Right forelimb (tissue), 1 donor: Measurements from ENCODE around the gene WDR7.

Source experiments
- DNase-seq: peaks from one replicate; pipeline ENCODE4 v3.0.0-alpha.2; 2018

Gene WDR7

GRCh38 chr18:56815926-56816325 lies 164.8 kb downstream of the WDR7 start:
- no peak for DNase-seq

- no peak for DNase-seq
Observed at GRCh38 chr18:56823986-56824565, 172.9 kb downstream of the WDR7 start.

- no peak for DNase-seq
Observed at GRCh38 chr18:56825321-56825720, 174.2 kb downstream of the WDR7 start.

DNA sequence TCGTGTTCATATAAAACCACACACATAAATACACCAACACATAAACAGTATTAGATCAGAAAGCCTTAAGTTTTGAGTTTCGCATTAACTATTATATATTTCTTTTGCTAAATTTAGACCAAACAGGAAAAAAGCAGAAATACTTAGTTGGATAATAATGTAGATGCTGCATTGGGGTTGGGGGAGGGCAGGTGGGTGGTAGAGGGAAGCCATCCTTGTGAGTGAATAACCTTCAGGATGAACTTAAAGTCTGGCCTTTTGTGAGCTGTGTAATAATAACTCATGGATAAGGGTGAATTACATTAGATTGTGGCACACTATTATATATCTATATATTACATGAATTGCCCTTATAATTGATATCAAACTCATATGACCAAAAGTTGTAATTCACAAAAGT lies 174.7 kb downstream of the WDR7 start:
- DNase-seq: no peak

DNA sequence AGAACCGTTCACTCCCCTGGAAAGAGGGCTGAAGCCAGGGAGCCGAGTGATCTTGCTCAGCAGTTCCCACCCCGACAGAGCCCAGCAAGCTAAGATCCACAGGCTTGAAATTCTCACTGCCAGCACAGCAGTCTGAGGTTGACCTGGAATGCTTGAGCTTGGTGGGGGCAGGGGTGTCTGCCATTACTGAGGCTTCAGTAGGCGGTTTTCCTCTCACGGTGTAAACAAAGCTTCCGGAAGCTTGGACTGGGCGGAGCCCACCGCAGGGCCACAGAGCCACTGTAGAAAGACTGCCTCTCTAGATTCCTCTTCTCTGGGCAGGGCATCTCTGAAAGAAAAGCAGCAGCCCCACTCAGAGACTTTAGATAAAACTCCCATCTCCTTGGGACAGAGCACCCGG lies 180.8 kb downstream of the WDR7 start:
- DNase-seq: no peak

GRCh38 chr18:56835331-56835730 lies 184.2 kb downstream of the WDR7 start:
- no peak for DNase-seq

DNA sequence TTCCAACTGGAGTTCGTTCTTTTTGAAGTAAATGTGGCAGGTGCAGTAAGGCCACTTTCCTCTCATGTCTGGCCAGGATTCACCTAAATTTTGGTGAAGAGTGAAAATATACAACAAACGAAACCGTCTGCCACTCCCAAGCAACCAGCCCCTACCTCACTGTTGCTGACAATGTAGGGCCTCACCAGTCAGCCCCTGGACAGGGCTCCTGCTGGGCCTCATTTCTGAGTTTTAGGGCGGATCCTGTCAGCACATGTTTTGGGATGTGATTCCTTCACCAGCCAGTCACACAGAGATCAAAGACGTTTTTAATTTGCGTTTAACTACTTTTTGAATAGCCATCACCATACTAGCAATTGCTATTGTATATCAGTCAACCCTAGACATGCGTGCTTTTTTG lies 185.0 kb downstream of the WDR7 start:
- DNase-seq: no peak

GRCh38 chr18:56841836-56842235 lies 190.7 kb downstream of the WDR7 start:
- DNase-seq: no peak

DNA sequence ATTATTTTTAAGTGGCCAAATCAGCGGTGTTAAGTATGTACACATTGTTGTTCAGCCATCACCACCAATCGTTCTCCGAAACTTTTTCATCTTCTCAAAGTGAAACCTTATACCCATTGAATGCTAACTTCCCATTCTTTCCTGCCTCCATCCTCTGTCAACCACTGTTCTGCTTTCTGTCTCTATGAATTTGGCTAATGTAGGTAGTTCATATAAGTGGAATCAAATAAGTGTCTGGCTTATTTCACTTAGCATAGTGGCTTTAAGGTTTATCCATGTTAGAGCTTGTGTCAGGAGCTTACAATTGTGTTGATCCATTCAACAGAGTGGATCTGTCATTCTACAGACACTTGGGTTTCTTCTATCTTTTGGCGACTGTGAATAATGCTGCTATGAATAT lies 192.1 kb downstream of the WDR7 start:
- no peak for DNase-seq

DNA sequence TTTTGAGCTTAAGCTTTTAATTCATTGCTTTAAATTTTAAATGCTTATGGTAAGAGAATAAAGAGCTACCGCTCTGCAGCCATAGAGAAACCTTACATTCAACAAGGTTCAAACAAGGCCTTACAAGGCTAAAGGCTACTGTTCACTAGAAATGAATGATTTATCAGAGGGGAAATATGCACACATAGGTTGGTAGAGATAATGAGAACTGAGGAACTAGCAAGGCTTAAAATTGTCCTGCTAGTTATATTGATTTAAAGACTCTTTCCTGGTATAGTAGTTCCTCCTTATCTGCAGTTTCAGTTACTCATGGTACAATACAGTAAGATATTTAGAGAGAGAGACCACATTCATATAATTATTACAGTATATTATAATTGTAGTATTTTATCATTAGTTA lies 193.4 kb downstream of the WDR7 start:
- DNase-seq: no peak

GRCh38 chr18:56851774-56852173 lies 200.6 kb downstream of the WDR7 start:
- DNase-seq: no peak

GRCh38 chr18:56853961-56854360 lies 202.8 kb downstream of the WDR7 start:
- DNase-seq: no peak

DNA sequence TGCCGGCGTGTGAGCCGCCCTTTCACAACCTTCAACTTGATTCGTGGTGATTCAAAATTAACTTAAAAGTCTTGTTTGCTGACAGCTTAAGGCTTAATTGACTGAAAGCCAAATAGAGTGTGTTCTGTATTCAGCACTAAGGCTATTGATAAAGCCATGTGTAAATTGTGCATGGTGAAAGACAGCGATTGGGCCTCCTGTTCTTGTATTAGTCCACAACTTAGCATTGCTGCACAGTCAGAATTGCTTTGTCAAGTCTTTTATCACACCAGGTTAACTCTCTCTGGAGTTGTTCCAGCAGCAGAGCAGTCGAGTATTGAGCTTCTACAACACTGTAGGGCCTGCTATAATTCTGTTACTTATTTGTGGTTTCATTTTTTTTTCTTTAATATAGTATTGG lies 210.1 kb downstream of the WDR7 start:
- no peak for DNase-seq

GRCh38 chr18:56869189-56869777 lies 218.1 kb downstream of the WDR7 start:
- DNase-seq: no peak

DNA sequence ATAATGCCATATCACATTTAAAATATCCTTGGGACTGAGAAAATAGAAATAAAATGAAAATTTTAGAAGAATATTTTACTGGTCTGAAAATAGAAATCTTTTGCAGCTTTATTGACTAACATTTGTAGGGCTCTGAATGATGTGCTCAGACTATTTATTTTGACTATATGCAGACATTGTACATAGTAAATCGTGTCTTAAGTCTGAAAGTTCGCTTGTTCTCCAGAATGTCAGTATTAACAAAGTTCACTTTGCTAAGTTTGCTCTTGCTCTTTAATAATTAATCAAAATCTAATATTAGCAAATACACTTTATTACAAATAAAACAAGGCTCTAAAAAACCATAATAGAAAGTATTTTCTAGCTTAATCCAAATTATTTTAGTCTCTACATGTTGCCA lies 219.8 kb downstream of the WDR7 start:
- no peak for DNase-seq

DNA sequence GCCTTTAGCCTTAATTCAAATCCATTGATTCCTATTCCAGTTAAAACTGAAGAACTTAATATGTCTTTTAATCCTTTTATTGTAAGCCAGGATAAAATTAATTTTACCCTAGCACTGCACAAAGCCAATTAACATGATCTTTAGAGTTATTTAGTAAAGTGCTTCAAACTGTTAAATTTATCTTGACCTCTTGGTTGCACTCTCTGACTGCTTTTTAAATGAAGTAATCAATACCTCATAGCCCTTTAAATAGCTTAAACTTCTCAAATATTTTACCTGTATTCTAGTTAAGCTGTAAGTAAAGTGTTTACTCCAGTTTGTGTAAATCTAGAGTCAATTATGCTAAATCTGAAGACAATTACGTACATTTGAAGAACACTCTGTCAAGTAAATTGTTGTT lies 221.0 kb downstream of the WDR7 start:
- no peak for DNase-seq

DNA sequence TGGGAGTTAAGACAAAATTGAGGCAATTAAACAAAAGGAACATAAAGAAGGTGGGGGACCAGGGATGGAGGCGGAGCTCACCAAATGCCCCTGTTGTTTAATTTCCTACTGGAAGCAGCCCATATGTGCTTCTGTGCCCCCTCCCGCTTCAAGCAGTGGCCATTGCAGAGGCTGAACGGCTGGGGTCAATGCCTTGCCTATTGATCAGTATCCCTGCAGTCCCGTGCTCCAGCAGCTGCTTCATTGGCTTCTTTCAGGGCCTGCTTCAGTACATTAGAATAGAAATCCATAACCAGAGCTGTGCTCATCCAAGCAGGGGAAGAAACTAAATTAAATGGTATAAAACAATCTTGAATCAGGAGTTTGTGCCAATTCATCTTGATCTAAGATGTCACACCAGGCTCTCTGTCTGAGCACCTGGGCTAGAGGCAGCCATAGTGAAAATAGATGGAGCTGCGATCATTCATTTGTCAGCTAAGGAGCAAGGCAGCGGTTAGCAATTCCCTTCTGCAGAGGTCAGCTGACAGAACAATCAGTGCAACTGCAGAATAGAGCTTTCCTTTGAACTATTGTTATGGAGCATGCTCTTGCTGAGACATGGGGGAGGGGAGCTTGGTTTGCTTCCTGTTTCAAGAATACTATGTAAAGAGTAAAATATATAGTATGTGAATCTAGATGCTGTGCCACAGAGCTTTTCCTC lies 222.4 kb downstream of the WDR7 start:
- no peak for DNase-seq

DNA sequence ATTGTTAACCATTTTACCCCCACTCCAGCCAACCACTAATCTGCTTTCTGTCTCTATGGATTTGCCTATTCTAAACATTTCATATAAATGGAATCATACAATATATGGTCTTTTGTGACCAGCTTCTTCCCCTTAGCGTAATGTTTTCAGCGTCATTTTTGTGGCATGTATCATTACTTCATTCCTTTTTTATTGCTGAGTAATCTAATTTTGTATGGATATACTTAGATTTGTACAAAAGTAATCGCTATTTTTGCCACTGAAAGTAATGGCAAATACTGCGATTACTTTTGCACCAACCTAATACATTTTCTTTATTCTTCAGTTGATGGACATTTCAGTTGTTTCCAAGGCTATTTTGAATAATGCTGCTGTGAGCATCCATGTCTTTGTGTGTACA lies 227.6 kb downstream of the WDR7 start:
- no peak for DNase-seq

- DNase-seq: no peak
Observed at GRCh38 chr18:56884511-56884910, 233.4 kb downstream of the WDR7 start.

DNA sequence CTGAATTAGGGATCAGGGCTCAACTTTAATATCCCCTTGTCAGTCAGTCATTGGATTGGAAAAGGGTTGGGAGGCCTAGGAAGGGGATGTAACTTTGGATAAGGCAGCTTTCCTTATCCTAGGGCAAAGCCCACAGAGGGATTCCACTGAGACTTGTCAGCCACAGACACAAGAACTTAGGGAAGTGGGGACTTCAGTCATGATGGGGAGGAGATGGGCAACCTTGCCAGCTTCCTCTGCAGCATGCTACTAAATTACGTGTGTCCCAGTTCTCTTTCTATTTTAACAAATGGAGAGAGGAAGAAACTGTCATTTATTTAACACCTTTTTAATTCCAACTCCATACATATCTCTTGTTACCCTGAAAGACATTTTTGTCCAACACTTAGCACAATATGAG lies 237.8 kb downstream of the WDR7 start:
- DNase-seq: no peak

- no peak for DNase-seq
Observed at GRCh38 chr18:56889621-56890020, 238.5 kb downstream of the WDR7 start.

DNA sequence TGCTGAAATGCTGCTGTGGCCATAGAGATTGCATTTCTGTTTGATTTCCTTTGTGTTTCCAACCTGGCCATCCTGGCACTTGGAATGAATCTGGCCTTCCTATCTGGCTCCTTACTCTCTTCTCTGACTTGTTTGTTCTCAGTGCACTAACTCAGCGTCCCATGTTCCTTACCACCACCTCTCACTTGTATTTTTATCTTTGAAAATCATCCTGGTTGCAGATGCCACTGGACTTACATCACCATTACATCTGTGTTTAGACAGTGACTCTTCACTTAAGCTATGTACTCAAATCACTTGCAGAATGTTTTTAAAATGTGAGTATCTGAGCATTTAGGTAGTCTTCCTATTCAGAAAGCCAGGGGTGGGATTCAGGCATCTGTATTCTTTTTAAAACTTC lies 239.5 kb downstream of the WDR7 start:
- DNase-seq: no peak

DNA sequence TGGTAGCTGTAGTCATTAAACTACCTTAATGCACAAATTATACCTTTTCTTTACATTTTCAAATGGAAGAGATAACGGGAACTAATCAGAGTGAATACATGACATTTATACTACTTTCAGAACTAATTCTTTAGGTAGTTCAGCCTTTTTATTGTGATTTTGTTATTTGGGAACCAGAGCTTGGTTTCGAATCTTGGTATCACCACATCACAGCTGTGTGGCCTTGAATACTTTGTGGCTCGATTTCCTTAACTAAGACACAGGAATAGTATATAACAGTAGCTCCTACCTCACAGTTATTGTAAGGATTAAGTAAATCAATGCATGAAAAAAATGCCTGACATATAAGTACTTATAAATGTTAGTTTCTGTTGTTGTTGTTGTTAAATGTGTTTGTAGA lies 240.0 kb downstream of the WDR7 start:
- no peak for DNase-seq

DNA sequence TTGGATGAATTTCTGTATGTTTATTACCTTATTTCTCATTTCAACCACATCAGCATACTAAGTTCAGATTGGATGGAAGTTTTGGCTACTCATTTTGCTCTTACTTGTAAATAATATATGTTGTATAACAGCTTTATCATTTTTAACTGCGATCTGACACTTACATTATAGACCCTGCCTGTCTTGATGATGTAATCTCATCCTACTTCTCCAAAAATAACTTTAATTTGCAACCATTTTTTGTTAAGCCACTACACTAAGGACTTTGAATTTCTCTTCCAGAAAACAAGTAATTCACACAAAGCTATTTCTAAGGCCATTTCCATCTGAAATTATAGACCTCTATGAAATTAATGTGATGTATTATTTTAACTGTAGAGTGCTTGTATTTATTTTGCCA lies 240.7 kb downstream of the WDR7 start:
- DNase-seq: no peak

DNA sequence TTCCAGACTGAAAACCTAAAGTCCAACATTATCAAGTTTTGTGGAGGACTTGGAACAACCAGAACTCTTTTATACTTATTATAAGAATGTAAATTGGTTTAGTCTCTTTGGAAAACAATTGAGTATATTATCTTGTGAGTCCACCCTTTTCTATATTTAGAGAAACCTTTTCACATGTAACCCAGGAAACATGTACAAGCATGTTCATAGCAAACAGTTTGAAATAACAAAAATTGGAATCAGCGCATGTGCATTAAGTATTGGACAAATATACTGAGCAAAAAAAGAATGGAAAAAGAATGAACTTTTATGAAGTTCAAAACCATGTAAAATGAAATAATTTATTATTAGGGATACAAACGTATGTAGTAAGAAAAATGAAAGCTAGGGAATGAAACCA lies 246.0 kb downstream of the WDR7 start:
- DNase-seq: no peak
